Measurements from ENCODE around the gene CALHM4. TPM values are rescaled to one million over a fixed set of nuclear protein-coding genes. Genes with fewer than 3 reads are reported as not detected.

Gene CALHM4
- total RNA-seq, 4 donors from 2014 or later: not detected

- TF ChIP-seq POLR2AphosphoS5 (IDR thresholded peaks at IDR 0.05) (no peak), POLR2A (IDR thresholded peaks at IDR 0.05) (no peak), CTCF (IDR thresholded peaks at IDR 0.05) (no peak), EP300 (IDR thresholded peaks at IDR 0.05) (no peak)
- 74 to 75% methylated on average over 5 of the region's 5 CpGs for WGBS, 2 donors (ENCODE audit: low coverage in 1 of 2)
- Histone ChIP-seq H3K9me3 (no peaks in the 10 kb centered on the region), H3K27me3 (no peaks in the 10 kb centered on the region), H3K27ac (no peak overlapping the region), H3K4me1 (peaks cover 6 to 40% (median 11%) of the 10 kb centered on the region in 3 donors), H3K36me3 (peaks cover 0 to 40% of the 10 kb centered on the region in 2 donors), H3K4me3 (no peak overlapping the region)
- ATAC-seq: no peak
Observed at GRCh38 chr6:116577486-116577885, 23.9 kb downstream of the CALHM4 start.

GRCh38 chr6:116578335-116578734 is 24.8 kb downstream of the CALHM4 start:
- ATAC-seq: no peak
- Histone ChIP-seq H3K27me3 (no peaks in the 10 kb centered on the region), H3K4me3 (no peak overlapping the region), H3K9me3 (no peaks in the 10 kb centered on the region), H3K27ac (no peak overlapping the region), H3K4me1 (peaks cover 4 to 32% (median 6%) of the 10 kb centered on the region in 3 donors), H3K36me3 (peaks cover 0 to 43% of the 10 kb centered on the region in 2 donors)
- TF ChIP-seq EP300 (IDR thresholded peaks at IDR 0.05) (no peak), CTCF (IDR thresholded peaks at IDR 0.05) (no peak), POLR2AphosphoS5 (IDR thresholded peaks at IDR 0.05) (no peak), POLR2A (IDR thresholded peaks at IDR 0.05) (no peak)

GRCh38 chr6:116579143-116579542 is 25.6 kb downstream of the CALHM4 start:
- Histone ChIP-seq H3K27ac (no peak overlapping the region), H3K27me3 (no peaks in the 10 kb centered on the region), H3K4me1 (peaks cover 0 to 24% (median 0%) of the 10 kb centered on the region in 3 donors), H3K36me3 (peaks cover 0 to 48% of the 10 kb centered on the region in 2 donors), H3K4me3 (no peak overlapping the region), H3K9me3 (no peaks in the 10 kb centered on the region)
- 80 to 86% methylated on average over 1 of the region's 1 CpG for WGBS, 2 donors (ENCODE audit: low coverage in 1 of 2)
- TF ChIP-seq CTCF (IDR thresholded peaks at IDR 0.05) (no peak), POLR2AphosphoS5 (IDR thresholded peaks at IDR 0.05) (no peak), POLR2A (IDR thresholded peaks at IDR 0.05) (no peak), EP300 (IDR thresholded peaks at IDR 0.05) (no peak)
- no peak for ATAC-seq

- H3K9me3 ChIP-seq: no peaks in the 10 kb centered on the region
- H3K36me3 ChIP-seq: peaks cover 4 to 49% of the 10 kb centered on the region in 2 donors
- peaks cover 0 to 21% (median 0%) of the 10 kb centered on the region in 3 donors for H3K4me1 ChIP-seq
- ATAC-seq: no peak
- no peak overlapping the region for H3K27ac ChIP-seq
- WGBS, 2 donors (ENCODE audit: low coverage in 1 of 2): 79 to 87% methylated on average over 2 of the region's 2 CpGs
- H3K27me3 ChIP-seq: no peaks in the 10 kb centered on the region
- TF ChIP-seq CTCF (IDR thresholded peaks at IDR 0.05) (no peak), EP300 (IDR thresholded peaks at IDR 0.05) (no peak), POLR2AphosphoS5 (IDR thresholded peaks at IDR 0.05) (no peak), POLR2A (IDR thresholded peaks at IDR 0.05) (no peak)
- no peak overlapping the region for H3K4me3 ChIP-seq
Observed at GRCh38 chr6:116580198-116580597, 26.6 kb downstream of the CALHM4 start.

GRCh38 chr6:116586276-116586675 is 32.7 kb downstream of the CALHM4 start:
- no peaks in the 10 kb centered on the region for H3K4me1 ChIP-seq
- no peaks in the 10 kb centered on the region for H3K9me3 ChIP-seq
- H3K36me3 ChIP-seq: peaks cover 4 to 77% of the 10 kb centered on the region in 2 donors
- no peak for TF ChIP-seq POLR2A (IDR thresholded peaks at IDR 0.05)
- no peak for TF ChIP-seq EP300 (IDR thresholded peaks at IDR 0.05)
- ATAC-seq: no peak
- no peaks in the 10 kb centered on the region for H3K27me3 ChIP-seq
- H3K27ac ChIP-seq: no peak overlapping the region
- H3K4me3 ChIP-seq: no peak overlapping the region

Data from gastroesophageal sphincter (tissue), 4 donors.